GM21423 (cell line): Measurements from ENCODE around the gene LRRC74B.

Experiments
- ATAC-seq: cut with Tn5 transposase; IDR thresholded peaks from one replicate; pipeline ENCODE4 v1.9.1; 2021; ENCODE audit warnings: mild to moderate bottlenecking, moderate library complexity; ENCODE audit not compliant: unreplicated experiment

Gene LRRC74B

GRCh38 chr22:21013657-21014201, 32.0 kb upstream of the LRRC74B start:
- no peak for ATAC-seq

- ATAC-seq, result peak; percentile 77
Measured at GRCh38 chr22:21014202-21014725, 31.5 kb upstream of the LRRC74B start.

DNA sequence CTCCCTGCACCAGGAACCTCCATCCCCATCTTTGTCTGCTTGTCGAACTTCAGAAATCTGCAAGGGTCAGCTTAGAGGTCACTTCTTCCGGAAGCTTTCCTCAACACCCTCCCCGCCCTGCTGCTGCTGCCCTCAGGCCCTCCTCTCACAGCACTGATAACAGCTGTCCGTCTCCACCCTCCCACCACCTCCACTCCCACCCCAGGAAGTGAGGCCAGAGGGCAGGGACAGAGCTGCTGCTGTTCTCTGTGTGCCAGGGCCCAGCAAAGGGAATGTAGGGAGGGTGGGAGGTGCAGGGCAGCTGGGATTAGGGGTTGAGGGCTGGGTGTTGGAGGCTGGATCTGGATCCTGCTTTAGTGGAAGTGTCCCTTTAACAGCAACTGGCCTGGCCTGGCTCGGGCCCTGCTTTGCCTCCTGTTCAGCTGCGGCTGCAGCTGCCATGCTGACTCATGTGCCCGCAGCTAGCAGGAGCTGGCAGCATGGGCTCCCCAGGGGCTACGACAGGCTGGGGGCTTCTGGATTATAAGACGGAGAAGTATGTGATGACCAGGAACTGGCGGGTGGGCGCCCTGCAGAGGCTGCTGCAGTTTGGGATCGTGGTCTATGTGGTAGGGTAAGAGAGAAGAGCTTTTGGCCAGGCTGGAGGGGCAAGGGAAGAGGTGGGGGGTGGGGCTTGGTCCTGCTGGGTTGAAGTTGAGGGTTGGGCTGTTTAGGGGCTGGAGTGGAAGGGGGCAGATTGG, 30.9 kb upstream of the LRRC74B start, which contains the start of gene P2RX6:
TSS of gene P2RX6 (plus strand) at position 440 of the 740 bp plus-strand sequence. CDS start at position 450, 10 bp downstream.
- ATAC-seq, result no peak

- no peak for ATAC-seq
Measured at GRCh38 chr22:21015466-21016006, 30.2 kb upstream of the LRRC74B start.

- no peak for ATAC-seq
Measured at GRCh38 chr22:21016644-21017420, 28.9 kb upstream of the LRRC74B start.

GRCh38 chr22:21018314-21018713, 27.4 kb upstream of the LRRC74B start:
- ATAC-seq, result no peak

DNA sequence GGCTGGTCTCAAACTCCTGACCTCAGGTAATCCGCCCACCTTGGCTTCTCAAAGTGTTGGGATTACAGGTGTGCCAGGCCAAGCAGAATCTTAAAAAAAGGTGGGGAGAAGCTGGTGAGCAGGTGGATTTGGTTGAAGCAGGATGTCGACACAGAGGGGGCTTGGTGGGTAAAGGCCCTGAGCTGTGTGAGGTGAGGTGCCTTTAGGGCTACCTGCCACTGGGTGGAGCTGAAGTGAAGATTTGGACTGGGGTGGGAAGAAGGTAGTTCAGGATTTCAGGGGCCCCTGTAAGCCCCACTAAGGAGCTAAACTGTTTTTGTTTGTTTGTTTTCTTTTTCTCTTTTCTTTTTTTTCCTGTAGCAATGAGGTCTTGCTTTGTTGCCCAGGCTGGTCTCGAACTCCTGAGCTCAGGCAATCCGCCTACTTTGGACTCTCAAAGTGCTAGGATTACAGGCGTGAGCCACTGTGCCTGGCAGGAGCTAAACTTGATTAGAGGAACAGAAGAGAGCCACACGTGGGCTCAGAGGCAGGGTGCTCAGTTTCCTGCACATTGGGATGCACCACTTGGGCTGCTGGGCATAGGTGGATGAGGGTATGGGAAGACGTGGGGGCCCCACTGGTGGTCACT, 24.8 kb upstream of the LRRC74B start:
- no peak for ATAC-seq

DNA sequence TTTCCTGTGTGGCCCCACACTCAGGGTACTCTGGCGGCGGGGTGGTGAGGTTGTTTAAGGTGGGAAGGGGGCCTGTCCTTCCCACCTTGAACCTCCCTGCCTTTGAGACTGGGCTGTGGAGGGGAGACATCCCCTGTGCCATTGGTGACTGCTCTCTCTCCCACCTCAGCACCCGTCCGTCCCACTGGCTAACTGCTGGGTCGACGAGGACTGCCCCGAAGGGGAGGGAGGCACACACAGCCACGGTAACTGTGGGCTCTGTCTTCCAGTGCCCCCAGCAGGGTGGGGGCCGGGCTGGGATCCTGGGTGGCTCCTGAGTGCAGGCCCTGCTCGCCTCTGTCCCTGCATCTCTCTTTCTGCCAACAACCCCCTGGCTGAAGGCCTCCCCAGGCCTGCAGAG, 23.2 kb upstream of the LRRC74B start:
- no peak for ATAC-seq

DNA sequence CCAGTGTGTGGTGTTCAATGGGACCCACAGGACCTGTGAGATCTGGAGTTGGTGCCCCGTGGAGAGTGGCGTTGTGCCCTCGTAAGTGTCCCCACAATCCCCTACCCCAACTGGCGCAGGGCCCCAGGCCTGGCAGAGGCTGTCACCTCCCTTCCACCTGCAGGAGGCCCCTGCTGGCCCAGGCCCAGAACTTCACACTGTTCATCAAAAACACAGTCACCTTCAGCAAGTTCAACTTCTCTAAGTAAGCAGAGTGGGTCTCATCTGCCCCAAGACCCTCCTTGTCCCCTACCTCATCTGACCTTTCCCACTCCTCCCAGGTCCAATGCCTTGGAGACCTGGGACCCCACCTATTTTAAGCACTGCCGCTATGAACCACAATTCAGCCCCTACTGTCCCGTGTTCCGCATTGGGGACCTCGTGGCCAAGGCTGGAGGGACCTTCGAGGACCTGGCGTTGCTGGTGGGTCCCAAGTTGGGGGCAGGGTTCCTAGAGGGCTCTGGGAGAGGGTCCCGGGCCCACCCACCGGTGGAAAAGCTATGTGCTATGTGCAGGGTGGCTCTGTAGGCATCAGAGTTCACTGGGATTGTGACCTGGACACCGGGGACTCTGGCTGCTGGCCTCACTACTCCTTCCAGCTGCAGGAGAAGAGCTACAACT, 22.7 kb upstream of the LRRC74B start:
- ATAC-seq, result no peak

GRCh38 chr22:21025266-21025665, 20.5 kb upstream of the LRRC74B start:
- no peak for ATAC-seq

GRCh38 chr22:21025763-21026755, 19.7 kb upstream of the LRRC74B start:
- ATAC-seq, result no peak

DNA sequence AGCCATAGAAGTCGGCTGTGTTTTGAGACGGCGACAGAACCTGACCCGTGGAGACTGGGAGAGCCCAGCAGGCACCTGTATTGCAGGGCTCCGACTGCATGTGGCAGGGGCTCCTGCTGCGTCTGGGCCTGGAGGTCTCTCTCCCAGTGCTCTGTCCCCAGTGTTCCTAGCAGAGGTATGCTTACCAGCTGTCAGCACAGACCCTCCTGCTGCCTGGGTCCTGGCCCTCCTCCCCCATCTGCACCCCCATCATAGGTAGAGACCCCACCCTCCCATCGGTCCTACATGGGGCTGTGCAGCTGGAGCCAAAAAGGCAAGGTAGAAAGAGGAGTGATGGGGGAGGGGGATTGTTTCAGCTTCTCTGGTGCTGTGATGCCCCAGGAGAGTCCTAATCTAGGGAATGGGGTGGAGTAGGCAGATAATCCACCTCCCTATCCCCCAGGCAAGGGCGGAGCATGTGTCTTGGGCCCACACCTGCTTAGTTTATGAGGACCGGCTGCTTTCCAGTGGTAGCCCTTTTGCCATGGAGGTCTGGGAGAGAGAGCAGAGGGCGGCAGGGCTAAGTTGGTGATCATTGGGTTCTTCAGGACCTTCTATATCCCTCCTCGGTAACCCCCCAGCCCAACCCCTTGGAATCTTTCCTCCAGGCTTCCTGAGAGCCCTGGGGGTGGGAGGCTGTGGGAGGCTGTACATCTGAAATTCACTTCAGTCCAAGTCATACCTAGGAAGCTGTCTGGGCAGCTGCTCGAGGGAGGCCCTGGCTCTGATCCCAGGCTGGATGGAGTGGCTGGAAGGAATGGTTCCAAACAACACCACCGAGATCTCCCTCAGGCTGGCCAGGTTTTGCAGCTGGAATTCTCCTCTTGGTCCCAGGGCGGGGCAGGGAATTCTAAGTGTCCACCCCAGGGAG, 18.7 kb upstream of the LRRC74B start:
- no peak for ATAC-seq

DNA sequence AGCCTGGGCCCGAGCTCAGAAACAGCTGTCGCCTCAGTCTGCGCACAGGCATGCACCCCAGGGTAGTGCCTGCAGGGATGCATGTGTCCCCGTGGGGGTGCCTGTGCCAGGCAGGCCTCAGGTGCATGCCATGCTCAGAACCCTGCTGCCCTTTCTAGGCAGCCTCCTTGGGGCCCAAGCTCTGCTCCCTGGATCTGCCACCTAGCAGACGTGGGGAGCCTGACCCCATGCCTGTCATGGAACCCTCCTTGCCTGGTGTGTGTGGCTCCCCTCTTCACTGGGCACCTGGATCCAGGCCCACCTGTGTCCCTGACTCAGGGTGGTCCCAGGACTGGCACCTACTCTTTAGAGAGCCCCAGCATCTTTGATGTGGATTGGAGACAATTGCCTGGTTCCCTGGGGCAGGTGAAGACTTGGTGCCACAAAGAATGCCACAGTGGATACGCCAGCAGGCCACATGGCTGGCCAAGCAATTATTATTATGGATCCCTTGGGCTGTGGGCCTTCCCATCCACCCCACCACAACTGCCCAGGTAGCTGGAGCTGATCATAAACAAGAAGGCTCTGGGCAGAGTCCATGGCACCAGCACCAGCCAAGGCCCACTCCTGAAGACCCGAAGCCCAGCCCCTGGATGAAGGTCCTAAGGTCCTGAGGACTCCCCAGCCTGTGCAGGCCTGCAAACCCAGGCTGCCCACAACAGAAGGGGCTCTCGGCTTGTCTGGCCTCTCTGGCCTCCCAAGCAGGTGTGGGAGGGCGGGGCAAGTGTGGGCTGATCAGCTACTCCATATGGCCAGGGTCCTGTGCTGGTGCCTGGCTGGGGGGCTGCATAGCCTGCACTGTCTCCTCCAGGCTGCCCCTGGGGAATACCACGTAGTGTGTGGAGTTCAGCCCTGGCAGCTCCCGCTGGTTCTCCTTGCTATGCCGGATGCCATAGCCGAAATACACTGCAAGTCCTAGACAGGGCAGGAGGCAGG, 17.2 kb upstream of the LRRC74B start:
- ATAC-seq, result no peak

- ATAC-seq, result no peak
Measured at GRCh38 chr22:21029486-21030025, 16.2 kb upstream of the LRRC74B start.

DNA sequence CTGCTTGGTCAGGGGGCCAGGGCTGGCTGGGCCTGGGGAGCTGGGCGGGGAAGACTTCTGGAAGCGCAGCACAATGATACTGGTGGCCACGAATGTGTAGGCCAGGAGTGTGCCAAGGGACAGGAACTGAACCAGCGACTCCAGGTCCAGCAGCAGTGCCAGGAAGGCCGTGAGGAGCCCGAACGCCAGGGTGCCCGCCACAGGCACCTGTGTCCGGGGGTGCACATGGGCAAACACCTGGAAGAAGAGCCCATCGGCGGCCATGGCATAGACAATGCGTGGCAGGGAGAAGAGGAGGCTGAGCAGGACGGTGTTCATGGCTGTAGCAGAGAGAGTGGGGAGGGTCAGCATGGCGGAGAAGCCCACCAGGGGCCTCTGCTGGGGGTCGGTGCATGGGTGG, 15.7 kb upstream of the LRRC74B start:
- no peak for ATAC-seq

- ATAC-seq, result no peak
Measured at GRCh38 chr22:21030621-21031544, 14.9 kb upstream of the LRRC74B start.
